NCI-H1417 (cell line): ENCODE data around the gene DDX18.

Source experiments
- DNase-seq, 3 experiments: peaks; one replicate each; lab custom pipeline; 2025; lab: John Stamatoyannopoulos, UW

DDX18 gene

GRCh38 chr2:117834992-117835391, 20.5 kb downstream of the DDX18 start:
- DNase-seq, result no peak

- DNase-seq, result peak in 1 of 3 experiments; percentile 1
Measured at GRCh38 chr2:117835990-117836760, 21.7 kb downstream of the DDX18 start.

- DNase-seq, result no peak
Measured at GRCh38 chr2:117845304-117845703, 30.8 kb downstream of the DDX18 start.

GRCh38 chr2:117850015-117850414, 35.5 kb downstream of the DDX18 start:
- no peak for DNase-seq

- no peak for DNase-seq
Measured at GRCh38 chr2:117850461-117850860, 36.0 kb downstream of the DDX18 start.

GRCh38 chr2:117851969-117852368, 37.5 kb downstream of the DDX18 start:
- DNase-seq, result no peak

- no peak for DNase-seq
Measured at GRCh38 chr2:117853316-117853715, 38.8 kb downstream of the DDX18 start.

- no peak for DNase-seq
Measured at GRCh38 chr2:117853873-117854272, 39.4 kb downstream of the DDX18 start.

GRCh38 chr2:117854610-117855009, 40.1 kb downstream of the DDX18 start:
- no peak for DNase-seq

- DNase-seq, result no peak
Measured at GRCh38 chr2:117855886-117856285, 41.4 kb downstream of the DDX18 start.

GRCh38 chr2:117856415-117857210, 42.1 kb downstream of the DDX18 start:
- DNase-seq, result no peak

GRCh38 chr2:117858336-117858735, 43.8 kb downstream of the DDX18 start:
- no peak for DNase-seq

GRCh38 chr2:117858892-117859531, 44.5 kb downstream of the DDX18 start:
- no peak for DNase-seq

GRCh38 chr2:117859532-117859911, 45.0 kb downstream of the DDX18 start:
- DNase-seq, result no peak

GRCh38 chr2:117859924-117860647, 45.6 kb downstream of the DDX18 start:
- DNase-seq, result no peak

- no peak for DNase-seq
Measured at GRCh38 chr2:117862459-117862858, 48.0 kb downstream of the DDX18 start.

GRCh38 chr2:117875786-117876185, 61.3 kb downstream of the DDX18 start:
- no peak for DNase-seq

GRCh38 chr2:117879003-117879402, 64.5 kb downstream of the DDX18 start:
- no peak for DNase-seq
